ENCODE results near the gene ESRRG. TPM values are rescaled to one million over a fixed set of nuclear protein-coding genes. Genes with fewer than 3 reads are reported as not detected.

ESRRG gene
- polyA plus RNA-seq, 1 donor from 2014 or later, result 3.7 TPM

DNA sequence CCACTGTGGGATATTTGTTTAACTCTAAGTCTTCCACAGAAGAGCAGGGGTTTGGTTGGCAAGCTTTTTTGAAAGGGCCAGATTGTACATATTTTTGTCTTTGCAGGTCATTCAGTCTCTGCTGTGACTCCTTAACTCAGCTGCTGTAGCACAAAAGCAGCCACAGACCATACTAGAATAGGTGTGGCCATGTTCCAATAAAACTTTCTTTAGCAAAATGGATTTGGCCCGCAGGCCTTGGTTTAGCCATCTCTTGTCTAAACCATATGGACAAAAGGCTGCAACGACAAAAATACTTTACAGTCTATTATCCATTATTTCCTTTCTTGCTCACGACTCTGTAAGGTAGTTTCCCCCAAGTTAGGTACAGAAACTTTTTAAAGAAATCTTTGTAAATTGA is 60.5 kb downstream of the ESRRG start:
- H3K27me3 ChIP-seq (ENCODE audit: insufficient read depth, low read depth, low read length), result no peaks in the 10 kb centered on the region
- H3K79me2 ChIP-seq (replicated peaks; ENCODE audit: insufficient read depth, low read length), result no peaks in the 10 kb centered on the region
- TF ChIP-seq, protein P1, sequence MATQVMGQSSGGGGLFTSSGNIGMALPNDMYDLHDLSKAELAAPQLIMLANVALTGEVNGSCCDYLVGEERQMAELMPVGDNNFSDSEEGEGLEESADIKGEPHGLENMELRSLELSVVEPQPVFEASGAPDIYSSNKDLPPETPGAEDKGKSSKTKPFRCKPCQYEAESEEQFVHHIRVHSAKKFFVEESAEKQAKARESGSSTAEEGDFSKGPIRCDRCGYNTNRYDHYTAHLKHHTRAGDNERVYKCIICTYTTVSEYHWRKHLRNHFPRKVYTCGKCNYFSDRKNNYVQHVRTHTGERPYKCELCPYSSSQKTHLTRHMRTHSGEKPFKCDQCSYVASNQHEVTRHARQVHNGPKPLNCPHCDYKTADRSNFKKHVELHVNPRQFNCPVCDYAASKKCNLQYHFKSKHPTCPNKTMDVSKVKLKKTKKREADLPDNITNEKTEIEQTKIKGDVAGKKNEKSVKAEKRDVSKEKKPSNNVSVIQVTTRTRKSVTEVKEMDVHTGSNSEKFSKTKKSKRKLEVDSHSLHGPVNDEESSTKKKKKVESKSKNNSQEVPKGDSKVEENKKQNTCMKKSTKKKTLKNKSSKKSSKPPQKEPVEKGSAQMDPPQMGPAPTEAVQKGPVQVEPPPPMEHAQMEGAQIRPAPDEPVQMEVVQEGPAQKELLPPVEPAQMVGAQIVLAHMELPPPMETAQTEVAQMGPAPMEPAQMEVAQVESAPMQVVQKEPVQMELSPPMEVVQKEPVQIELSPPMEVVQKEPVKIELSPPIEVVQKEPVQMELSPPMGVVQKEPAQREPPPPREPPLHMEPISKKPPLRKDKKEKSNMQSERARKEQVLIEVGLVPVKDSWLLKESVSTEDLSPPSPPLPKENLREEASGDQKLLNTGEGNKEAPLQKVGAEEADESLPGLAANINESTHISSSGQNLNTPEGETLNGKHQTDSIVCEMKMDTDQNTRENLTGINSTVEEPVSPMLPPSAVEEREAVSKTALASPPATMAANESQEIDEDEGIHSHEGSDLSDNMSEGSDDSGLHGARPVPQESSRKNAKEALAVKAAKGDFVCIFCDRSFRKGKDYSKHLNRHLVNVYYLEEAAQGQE (IDR thresholded peaks at IDR 0.05; ENCODE audit: borderline replicate concordance), result no peak
- TF ChIP-seq SMC3 (conservative IDR thresholded peaks at IDR 0.05; ENCODE audit: poor library complexity) (no peak), POLR2AphosphoS5 (IDR thresholded peaks at IDR 0.05) (no peak), RAD21 (conservative IDR thresholded peaks at IDR 0.05) (no peak), EP300 (conservative IDR thresholded peaks at IDR 0.05; ENCODE audit: poor library complexity, severe bottlenecking) (no peak), EZH2 (IDR thresholded peaks at IDR 0.05; ENCODE audit: borderline replicate concordance, insufficient read depth, low read length, poor library complexity, severe bottlenecking) (no peak), TAF1 (IDR thresholded peaks at IDR 0.05; ENCODE audit: low read depth) (no peak), MXI1 (conservative IDR thresholded peaks at IDR 0.05; ENCODE audit: poor library complexity, severe bottlenecking) (no peak)
- TF ChIP-seq, protein P2, sequence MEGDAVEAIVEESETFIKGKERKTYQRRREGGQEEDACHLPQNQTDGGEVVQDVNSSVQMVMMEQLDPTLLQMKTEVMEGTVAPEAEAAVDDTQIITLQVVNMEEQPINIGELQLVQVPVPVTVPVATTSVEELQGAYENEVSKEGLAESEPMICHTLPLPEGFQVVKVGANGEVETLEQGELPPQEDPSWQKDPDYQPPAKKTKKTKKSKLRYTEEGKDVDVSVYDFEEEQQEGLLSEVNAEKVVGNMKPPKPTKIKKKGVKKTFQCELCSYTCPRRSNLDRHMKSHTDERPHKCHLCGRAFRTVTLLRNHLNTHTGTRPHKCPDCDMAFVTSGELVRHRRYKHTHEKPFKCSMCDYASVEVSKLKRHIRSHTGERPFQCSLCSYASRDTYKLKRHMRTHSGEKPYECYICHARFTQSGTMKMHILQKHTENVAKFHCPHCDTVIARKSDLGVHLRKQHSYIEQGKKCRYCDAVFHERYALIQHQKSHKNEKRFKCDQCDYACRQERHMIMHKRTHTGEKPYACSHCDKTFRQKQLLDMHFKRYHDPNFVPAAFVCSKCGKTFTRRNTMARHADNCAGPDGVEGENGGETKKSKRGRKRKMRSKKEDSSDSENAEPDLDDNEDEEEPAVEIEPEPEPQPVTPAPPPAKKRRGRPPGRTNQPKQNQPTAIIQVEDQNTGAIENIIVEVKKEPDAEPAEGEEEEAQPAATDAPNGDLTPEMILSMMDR (IDR thresholded peaks at IDR 0.05; ENCODE audit: poor library complexity, severe bottlenecking), result no peak
- no peaks in the 10 kb centered on the region for H4K20me1 ChIP-seq (ENCODE audit: insufficient read depth)
- no peak overlapping the region for H3K9ac ChIP-seq (ENCODE audit: low read length)
- no peak overlapping the region for H3K27ac ChIP-seq (ENCODE audit: low read length)
- H3K9me2 ChIP-seq (ENCODE audit: insufficient read depth, low read length), result no peaks in the 10 kb centered on the region
- no peaks in the 10 kb centered on the region for H3K36me3 ChIP-seq (ENCODE audit: insufficient read depth, low read length)
- no peak overlapping the region for H3K4me3 ChIP-seq (ENCODE audit: low read length)
- no peak overlapping the region for H3K4me2 ChIP-seq (ENCODE audit: low read length)
- H2AFZ ChIP-seq (ENCODE audit: low read depth, low read length), result no peak overlapping the region
- H3F3A ChIP-seq (ENCODE audit: insufficient read depth, low read length, poor library complexity, severe bottlenecking), result no peaks in the 10 kb centered on the region
- H3K9me3 ChIP-seq (ENCODE audit: low read length), result no peaks in the 10 kb centered on the region

DNA sequence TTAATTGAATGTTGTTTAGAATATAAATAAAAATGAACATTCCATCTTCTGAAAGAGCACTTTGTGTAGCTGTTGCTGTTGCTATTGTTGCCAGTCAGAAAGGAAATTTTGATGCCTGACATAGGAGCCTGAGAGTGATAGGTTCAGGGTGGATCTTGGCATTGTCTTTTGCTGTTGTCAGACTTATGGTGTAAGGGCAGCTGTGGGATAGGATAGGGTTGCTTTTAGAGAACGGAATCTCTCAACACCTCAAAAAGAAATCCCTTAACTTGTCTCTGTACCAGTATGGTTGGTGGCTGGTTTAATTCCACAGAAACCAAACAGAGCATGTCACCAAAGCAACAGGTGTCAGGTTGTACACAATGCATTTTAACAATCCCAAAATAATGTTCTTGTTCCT is 62.7 kb downstream of the ESRRG start:
- Histone ChIP-seq H3K79me2 (replicated peaks; ENCODE audit: insufficient read depth, low read length) (no peaks in the 10 kb centered on the region), H3K4me3 (ENCODE audit: low read length) (no peak overlapping the region), H3K9me2 (ENCODE audit: insufficient read depth, low read length) (no peaks in the 10 kb centered on the region), H3K27ac (ENCODE audit: low read length) (no peak overlapping the region), H4K20me1 (ENCODE audit: insufficient read depth) (no peaks in the 10 kb centered on the region), H3K9me3 (ENCODE audit: low read length) (no peaks in the 10 kb centered on the region), H3K4me2 (ENCODE audit: low read length) (no peak overlapping the region), H3K36me3 (ENCODE audit: insufficient read depth, low read length) (no peaks in the 10 kb centered on the region), H3K9ac (ENCODE audit: low read length) (no peak overlapping the region), H3K27me3 (ENCODE audit: insufficient read depth, low read depth, low read length) (no peaks in the 10 kb centered on the region), H3F3A (ENCODE audit: insufficient read depth, low read length, poor library complexity, severe bottlenecking) (no peaks in the 10 kb centered on the region), H2AFZ (ENCODE audit: low read depth, low read length) (no peak overlapping the region)
- TF ChIP-seq RAD21 (conservative IDR thresholded peaks at IDR 0.05), result no peak

DNA sequence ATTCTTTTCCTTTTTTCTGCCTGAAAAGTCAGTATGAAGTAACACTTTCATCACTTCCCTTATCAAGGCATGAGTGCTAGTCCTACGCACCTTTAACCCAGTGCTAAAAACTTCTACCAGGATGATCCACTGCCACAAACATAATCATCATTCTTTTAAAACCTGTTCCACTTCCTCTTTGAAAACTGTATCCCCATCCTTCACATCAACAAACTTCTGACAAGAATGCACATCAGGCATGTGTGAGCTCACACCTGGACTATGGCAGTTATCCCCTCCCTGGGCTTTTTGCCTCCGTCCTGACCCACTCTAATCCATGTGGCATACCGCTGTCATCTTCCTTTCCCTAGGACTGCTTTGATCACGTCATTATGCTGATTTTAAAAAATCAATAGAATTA is 70.2 kb downstream of the ESRRG start:
- no peaks in the 10 kb centered on the region for H3F3A ChIP-seq (ENCODE audit: insufficient read depth, low read length, poor library complexity, severe bottlenecking)
- H3K4me3 ChIP-seq (ENCODE audit: low read length), result no peak overlapping the region
- no peaks in the 10 kb centered on the region for H4K20me1 ChIP-seq (ENCODE audit: insufficient read depth)
- no peak for TF ChIP-seq EP300 (conservative IDR thresholded peaks at IDR 0.05; ENCODE audit: poor library complexity, severe bottlenecking)
- no peak for TF ChIP-seq MXI1 (conservative IDR thresholded peaks at IDR 0.05; ENCODE audit: poor library complexity, severe bottlenecking)
- no peak for TF ChIP-seq RAD21 (conservative IDR thresholded peaks at IDR 0.05)
- no peak for TF ChIP-seq POLR2AphosphoS5 (IDR thresholded peaks at IDR 0.05)
- TF ChIP-seq TAF1 (IDR thresholded peaks at IDR 0.05; ENCODE audit: low read depth), result no peak
- TF ChIP-seq, protein P2 (IDR thresholded peaks at IDR 0.05; ENCODE audit: poor library complexity, severe bottlenecking), result no peak
- TF ChIP-seq, protein P1 (IDR thresholded peaks at IDR 0.05; ENCODE audit: borderline replicate concordance), result no peak
- no peak for TF ChIP-seq SMC3 (conservative IDR thresholded peaks at IDR 0.05; ENCODE audit: poor library complexity)
- TF ChIP-seq EZH2 (IDR thresholded peaks at IDR 0.05; ENCODE audit: borderline replicate concordance, insufficient read depth, low read length, poor library complexity, severe bottlenecking), result no peak
- no peak overlapping the region for H3K27ac ChIP-seq (ENCODE audit: low read length)
- H3K36me3 ChIP-seq (ENCODE audit: insufficient read depth, low read length), result no peaks in the 10 kb centered on the region
- H3K4me2 ChIP-seq (ENCODE audit: low read length), result no peak overlapping the region
- H2AFZ ChIP-seq (ENCODE audit: low read depth, low read length), result no peak overlapping the region
- no peaks in the 10 kb centered on the region for H3K27me3 ChIP-seq (ENCODE audit: insufficient read depth, low read depth, low read length)
- H3K9me3 ChIP-seq (ENCODE audit: low read length), result no peaks in the 10 kb centered on the region
- H3K9ac ChIP-seq (ENCODE audit: low read length), result no peak overlapping the region
- no peaks in the 10 kb centered on the region for H3K79me2 ChIP-seq (replicated peaks; ENCODE audit: insufficient read depth, low read length)
- H3K9me2 ChIP-seq (ENCODE audit: insufficient read depth, low read length), result no peaks in the 10 kb centered on the region
